H1 (cell line): Measurements from ENCODE around the gene RSKR. TPM values are rescaled to one million over a fixed set of nuclear protein-coding genes. Genes with fewer than 3 reads are reported as not detected.

ENCODE experiments used
- CTCF ChIA-PET: fragments of 300-600 bp; sonication (Branson Sonifier 250); formaldehyde crosslinking; loops from one replicate; lab custom pipeline; 2021; ENCODE audit not compliant: partially characterized antibody; lab: Charles Lee
- POLR2A ChIA-PET: fragments of 300-600 bp; sonication (Branson Sonifier 250); formaldehyde crosslinking; loops from one replicate; lab custom pipeline; 2021; ENCODE audit warnings: inconsistent platforms; ENCODE audit not compliant: partially characterized antibody; lab: Charles Lee
- DNase-seq, 2 experiments: peaks; one replicate each; pipeline versions ENCODE4 v3.0.0 to v3.0.0-alpha.2; 2010 to 2022; ENCODE audit warnings: low spot score in 2 of 2, low read depth in 1 of 2, mixed read lengths in 1 of 2
- FAIRE-seq: peaks from 2 replicates; lab custom pipeline; 2011; peaks lifted over from hg19 to GRCh38; lab: Jason Lieb, UNC
- H2AFZ ChIP-seq: 2 replicates; pipeline ENCODE4 v1.8.1; 2012; ENCODE audit warnings: low read length, inconsistent platforms
- H2AK5ac ChIP-seq: 2 replicates; pipeline ENCODE4 v1.6.1; 2013; ENCODE audit warnings: low read depth, low read length
- H2BK120ac ChIP-seq: replicated peaks from 2 replicates; pipeline ENCODE3; 2013; ENCODE audit warnings: low read depth, low read length, inconsistent platforms
- H2BK12ac ChIP-seq: 2 replicates; pipeline ENCODE4 v1.6.1; 2013; ENCODE audit warnings: low read depth, low read length
- H2BK15ac ChIP-seq: 2 replicates; pipeline ENCODE4 v1.6.1; 2013; ENCODE audit warnings: low read length
- H2BK20ac ChIP-seq: 2 replicates; pipeline ENCODE4 v1.6.1; 2013; ENCODE audit warnings: low read length
- H2BK5ac ChIP-seq: 2 replicates; pipeline ENCODE4 v1.6.1; 2013; ENCODE audit warnings: low read depth, low read length
- H3K14ac ChIP-seq: 2 replicates; pipeline ENCODE4 v1.6.1; 2013; ENCODE audit warnings: inconsistent platforms; ENCODE audit not compliant: insufficient read length
- H3K18ac ChIP-seq: 2 replicates; pipeline ENCODE4 v1.6.1; 2013; ENCODE audit warnings: low read length; ENCODE audit errors: extremely low read depth
- H3K23ac ChIP-seq: 2 replicates; pipeline ENCODE4 v1.6.1; 2013; ENCODE audit warnings: inconsistent platforms; ENCODE audit not compliant: insufficient read length
- H3K23me2 ChIP-seq: 2 replicates; pipeline ENCODE4 v1.6.1; 2013; ENCODE audit warnings: low read depth, low read length
- H3K27ac ChIP-seq: 2 replicates; pipeline ENCODE4 v1.6.1; 2011; ENCODE audit warnings: low read depth, low read length, inconsistent platforms
- H3K27me3 ChIP-seq, 4 experiments: replicated peaks in 1 of 4; 1 replicate in 1 of 4; 2 replicates in 3 of 4; pipeline versions ENCODE4 v1.6.1 to v1.8.1; 2011 to 2013; ENCODE audit warnings: low read length in 3 of 4, mild to moderate bottlenecking in 3 of 4, inconsistent platforms in 2 of 4, mixed read lengths in 2 of 4, moderate library complexity in 1 of 4; ENCODE audit not compliant: control insufficient read depth in 3 of 4, insufficient read depth in 3 of 4; ENCODE audit errors: extremely low read depth in 1 of 4
- H3K36me3 ChIP-seq, 4 experiments: 2 replicates each; pipeline versions ENCODE4 v1.6.1 to v1.8.1; 2011 to 2013; ENCODE audit warnings: mild to moderate bottlenecking in 4 of 4, low read length in 3 of 4, moderate library complexity in 2 of 4, control low read depth in 1 of 4, inconsistent platforms in 1 of 4; ENCODE audit not compliant: insufficient read depth in 4 of 4, control insufficient read depth in 2 of 4
- H3K4ac ChIP-seq: replicated peaks from 2 replicates; pipeline ENCODE3; 2013; ENCODE audit warnings: low read length, low read depth, mixed read lengths, inconsistent platforms; ENCODE audit not compliant: insufficient read length
- H3K4me1 ChIP-seq, 4 experiments: replicated peaks in 1 of 4; 1 replicate in 1 of 4; 2 replicates in 3 of 4; pipeline versions ENCODE4 v1.6.1 to v1.8.1; 2011 to 2013; ENCODE audit warnings: low read length in 3 of 4, inconsistent platforms in 2 of 4, mixed read lengths in 1 of 4; ENCODE audit not compliant: insufficient read depth in 4 of 4, control insufficient read depth in 3 of 4
- H3K4me2 ChIP-seq, 2 experiments: 2 replicates each; pipeline versions ENCODE4 v1.6.1 to v1.8.1; 2011 to 2013; ENCODE audit warnings: low read depth in 2 of 2, low read length in 2 of 2, control low read depth in 1 of 2, inconsistent platforms in 1 of 2, mild to moderate bottlenecking in 1 of 2; ENCODE audit not compliant: insufficient read depth in 1 of 2
- H3K4me3 ChIP-seq, 4 experiments: fragments of 200-600, 300-600 bp in 1 of 4; sonication (generic), shearing (Covaris generic), sonication (Bioruptor Twin) in 1 of 4; 2 replicates each; pipeline versions ENCODE4 v1.5.1 to v1.8.1; 2011 to 2016; ENCODE audit warnings: low read length in 4 of 4, low read depth in 3 of 4, control low read depth in 2 of 4, inconsistent platforms in 2 of 4, mild to moderate bottlenecking in 2 of 4, mixed read lengths in 1 of 4, moderate library complexity in 1 of 4; ENCODE audit not compliant: insufficient read depth in 2 of 4; ENCODE audit errors: extremely low read depth in 1 of 4
- H3K56ac ChIP-seq: replicated peaks from 2 replicates; pipeline ENCODE3; 2013; ENCODE audit warnings: low read depth, mild to moderate bottlenecking, mixed read lengths, low read length, inconsistent platforms; ENCODE audit not compliant: insufficient read length
- H3K79me1 ChIP-seq: 2 replicates; pipeline ENCODE4 v1.6.1; 2013; ENCODE audit warnings: low read depth, low read length, control low read depth
- H3K79me2 ChIP-seq, 2 experiments: 2 replicates each; pipeline versions ENCODE4 v1.6.1 to v1.8.1; 2012 to 2013; ENCODE audit warnings: low read length in 2 of 2, mild to moderate bottlenecking in 2 of 2, inconsistent platforms in 1 of 2; ENCODE audit not compliant: insufficient read depth in 2 of 2, control insufficient read depth in 1 of 2
- H3K9ac ChIP-seq, 4 experiments: replicated peaks in 1 of 4; 1 replicate in 1 of 4; 2 replicates in 3 of 4; pipeline versions ENCODE4 v1.6.1 to v1.8.1; 2011 to 2013; ENCODE audit warnings: low read depth in 3 of 4, low read length in 3 of 4, control low read depth in 2 of 4, mild to moderate bottlenecking in 2 of 4, moderate library complexity in 2 of 4, inconsistent platforms in 1 of 4; ENCODE audit errors: extremely low read depth in 1 of 4
- H3K9me3 ChIP-seq, 2 experiments: 2 replicates each; pipeline versions ENCODE4 v1.6.1 to v1.8.1; 2012 to 2013; ENCODE audit warnings: mild to moderate bottlenecking in 2 of 2, moderate library complexity in 2 of 2, control low read depth in 1 of 2, inconsistent platforms in 1 of 2, low read depth in 1 of 2, low read length in 1 of 2, mixed read lengths in 1 of 2; ENCODE audit not compliant: insufficient read depth in 2 of 2
- H4K20me1 ChIP-seq, 2 experiments: replicated peaks in 1 of 2; 2 replicates each; pipeline versions ENCODE3 to v1.8.1; 2011 to 2013; ENCODE audit warnings: inconsistent platforms in 2 of 2, low read length in 2 of 2, mild to moderate bottlenecking in 1 of 2; ENCODE audit not compliant: insufficient read depth in 2 of 2, control insufficient read depth in 1 of 2
- H4K5ac ChIP-seq: 2 replicates; pipeline ENCODE4 v1.6.1; 2013; ENCODE audit warnings: low read length, low read depth, mixed read lengths, inconsistent platforms; ENCODE audit not compliant: insufficient read length
- H4K8ac ChIP-seq: 2 replicates; pipeline ENCODE4 v1.8.0; 2013; ENCODE audit warnings: mild to moderate bottlenecking, moderate library complexity, low read length, inconsistent platforms; ENCODE audit not compliant: insufficient read depth; ENCODE audit errors: extremely low read depth
- H4K91ac ChIP-seq: replicated peaks from 2 replicates; pipeline ENCODE3; 2013; ENCODE audit warnings: low read length, mixed read lengths, inconsistent platforms; ENCODE audit not compliant: insufficient read length
- ATF3 ChIP-seq: IDR thresholded peaks from 2 replicates; pipeline ENCODE4 v1.6.1; 2011; ENCODE audit warnings: low read depth, mild to moderate bottlenecking, low read length; ENCODE audit not compliant: insufficient read depth
- BRCA1 ChIP-seq: IDR thresholded peaks from 2 replicates; pipeline ENCODE4 v1.6.1; 2012; ENCODE audit warnings: low read depth, low read length, improper control_type of control experiment
- EZH2 ChIP-seq: fragments of 200-600 bp; sonication (generic); IDR thresholded peaks from 2 replicates; pipeline ENCODE4 v1.7.1; 2012; ENCODE audit warnings: low read depth, mild to moderate bottlenecking, moderate library complexity, low read length, inconsistent platforms; ENCODE audit not compliant: severe bottlenecking
- WGBS, 2 experiments: shearing (Covaris generic) in 1 of 2; methylation state at CpG; one replicate each; pipeline versions ENCODE4 v1.1.6 to v1.1.7; 2013 to 2015; ENCODE audit warnings: low lambda C conversion rate in 2 of 2, mixed read lengths in 2 of 2, inconsistent platforms in 1 of 2, low coverage in 1 of 2, missing lambda C conversion rate in 1 of 2; ENCODE audit not compliant: insufficient replicate concordance in 2 of 2, insufficient coverage in 1 of 2, insufficient read length in 1 of 2; ENCODE audit errors: extremely low coverage in 1 of 2, missing lambda C conversion rate in 1 of 2; 5-methylcytosine and 5-hydroxymethylcytosine counted together
- polyA plus RNA-seq, 7 experiments: library from polyadenylated mRNA; depleted of rRNA in 3 of 7; stranded (reverse) in 5 of 7; unstranded in 2 of 7; fragments of >200 nt in 5 of 7; fragments of 200-250 nt in 2 of 7; gene quantifications; 1 replicate in 5 of 7; 2 replicates in 1 of 7; 4 replicates in 1 of 7; pipeline versions ENCODE4 v1.2.1 to v1.2.3, GENCODE V29; 2011 to 2013; ENCODE audit warnings: missing spikeins in 2 of 7, mixed read lengths in 2 of 7
- total RNA-seq: library from RNA; stranded (reverse); fragmentation: NEBNext Ultra II Directional; extraction: Animal tissue kit (Norgen Biotek cat#: 25700); gene quantifications from 2 replicates; pipeline ENCODE4 v1.2.1, GENCODE V29; 2021
- TF ChIP-seq, protein P1 (sequence below): IDR thresholded peaks from 2 replicates; pipeline ENCODE4 v1.6.1; 2012; ENCODE audit warnings: inconsistent platforms
- TF ChIP-seq, protein P2 (sequence below): IDR thresholded peaks from 2 replicates; pipeline ENCODE4 v1.6.1; 2012; ENCODE audit warnings: inconsistent platforms

The RSKR gene
- total and polyA plus RNA-seq, 2 of the 8 experiments (the other 6 are each of a cell fraction or from before 2014, with no cell fraction given): 24.1 to 28.5 TPM

DNA sequence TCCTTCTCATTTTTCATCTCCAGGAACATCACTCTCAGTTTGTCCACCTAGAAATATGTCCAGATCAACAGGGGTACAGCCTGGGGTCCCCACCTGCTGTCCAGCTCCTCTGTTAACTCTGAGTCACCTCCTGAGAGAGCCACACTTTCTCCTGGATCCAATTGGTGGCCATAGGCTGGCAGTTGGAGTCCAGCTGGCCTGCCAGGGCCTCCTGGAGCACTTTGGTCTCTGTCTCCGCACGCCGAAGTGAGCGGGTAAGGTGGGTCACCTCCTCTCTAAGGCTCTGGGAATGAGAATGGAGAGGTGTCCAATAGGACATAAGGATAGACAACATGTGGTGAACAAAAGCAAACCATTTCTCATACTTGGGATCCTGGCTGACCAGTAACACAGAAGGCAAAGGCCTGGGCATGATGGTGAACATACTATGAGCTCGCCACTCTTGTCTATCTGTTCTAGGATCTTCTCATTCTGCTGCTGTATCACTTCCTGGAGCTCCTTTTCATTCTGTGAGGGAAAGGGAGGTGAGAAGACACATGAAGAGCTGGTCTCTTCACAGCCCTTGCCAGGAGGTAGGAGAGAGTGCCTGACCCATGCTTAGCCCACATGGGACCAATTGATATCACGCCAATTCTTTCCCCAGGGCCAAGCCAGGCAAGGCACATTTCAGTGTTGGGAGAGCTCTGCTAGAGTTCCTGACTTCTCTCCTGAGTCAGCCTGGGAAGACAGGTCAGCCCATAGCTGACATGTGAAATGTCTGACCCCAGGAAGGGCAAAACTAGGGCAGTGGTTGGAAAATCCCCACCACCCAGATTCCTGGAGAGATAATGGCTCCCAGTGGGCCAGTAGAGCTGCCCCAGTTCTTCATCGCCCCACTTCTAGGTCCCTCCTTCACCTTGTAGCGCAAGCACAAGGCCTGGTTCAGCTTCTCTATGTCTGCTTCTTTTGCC, 35.5 kb downstream of the RSKR start:
- DNase-seq: no peak
- Histone ChIP-seq H4K20me1 (peaks cover 3 to 4% of the 10 kb centered on the region in 2 experiments), H2BK120ac (no peak overlapping the region), H2BK5ac (no peak overlapping the region), H4K91ac (no peak overlapping the region), H3K23ac (no peak overlapping the region), H3K56ac (no peak overlapping the region), H3K23me2 (no peaks in the 10 kb centered on the region; the same call in 1 of the 2 replicates), H3K79me2 (no peaks in the 10 kb centered on the region), H3K4me3 (no peak overlapping the region), H3K9me3 (no peaks in the 10 kb centered on the region), H4K5ac (no peak overlapping the region), H3K36me3 (peaks cover 26 to 53% (median 48%) of the 10 kb centered on the region in 4 experiments), H3K18ac (no peak overlapping the region), H3K79me1 (no peaks in the 10 kb centered on the region), H3K14ac (no peak overlapping the region), H3K9ac (no peak overlapping the region), H2AFZ (no peak overlapping the region), H3K4me1 (peaks cover 2 to 9% (median 5%) of the 10 kb centered on the region in 4 experiments; a peak in 6 of 7 replicates), H2AK5ac (no peak overlapping the region), H2BK15ac (no peak overlapping the region), H4K8ac (no peak overlapping the region), H3K4me2 (no peak overlapping the region), H2BK20ac (no peak overlapping the region), H3K27ac (no peak overlapping the region), H3K4ac (no peak overlapping the region), H3K27me3 (no peaks in the 10 kb centered on the region), H2BK12ac (no peak overlapping the region)
- no peak for FAIRE-seq
- ChIA-PET POLR2A (interaction anchor here (0.7 to 3.3 kb wide), 13 partner anchors 11 to 147 kb away, joined by 3 to 21 read pairs (median 5); no protein-coding TSS in a partner anchor), CTCF (interaction anchor here (0.8 to 1.6 kb wide), 7 partner anchors 10 to 34 kb away, joined by 3 to 7 read pairs (median 4); no protein-coding TSS in a partner anchor)
- 94% methylated on average over 8 of the region's 8 CpGs; no CpG with 5 or more reads in 1 of the 2 experiments for WGBS, 2 experiments
- TF ChIP-seq, protein P1, sequence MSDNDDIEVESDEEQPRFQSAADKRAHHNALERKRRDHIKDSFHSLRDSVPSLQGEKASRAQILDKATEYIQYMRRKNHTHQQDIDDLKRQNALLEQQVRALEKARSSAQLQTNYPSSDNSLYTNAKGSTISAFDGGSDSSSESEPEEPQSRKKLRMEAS: no peak
- TF ChIP-seq BRCA1 (no peak), EZH2 (no peak), ATF3 (no peak)
- TF ChIP-seq, protein P2, sequence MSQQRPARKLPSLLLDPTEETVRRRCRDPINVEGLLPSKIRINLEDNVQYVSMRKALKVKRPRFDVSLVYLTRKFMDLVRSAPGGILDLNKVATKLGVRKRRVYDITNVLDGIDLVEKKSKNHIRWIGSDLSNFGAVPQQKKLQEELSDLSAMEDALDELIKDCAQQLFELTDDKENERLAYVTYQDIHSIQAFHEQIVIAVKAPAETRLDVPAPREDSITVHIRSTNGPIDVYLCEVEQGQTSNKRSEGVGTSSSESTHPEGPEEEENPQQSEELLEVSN: no peak
